ENCODE results near the gene RAB12. TPM values are rescaled to one million over a fixed set of nuclear protein-coding genes. Genes with fewer than 3 reads are reported as not detected.
"Not testable (repeated sequence)": the region's sequence is repeated elsewhere in the genome, so short reads cannot be mapped to it uniquely, and the experiment has no call there.

RAB12 gene
- total RNA-seq, 2 experiments from 2014 or later, result 11.8 to 13.7 TPM

GRCh38 chr18:8635087-8635486 lies 25.9 kb downstream of the RAB12 start:
- ChIA-PET POLR2A (no interaction called here), CTCF (no interaction called here)

DNA sequence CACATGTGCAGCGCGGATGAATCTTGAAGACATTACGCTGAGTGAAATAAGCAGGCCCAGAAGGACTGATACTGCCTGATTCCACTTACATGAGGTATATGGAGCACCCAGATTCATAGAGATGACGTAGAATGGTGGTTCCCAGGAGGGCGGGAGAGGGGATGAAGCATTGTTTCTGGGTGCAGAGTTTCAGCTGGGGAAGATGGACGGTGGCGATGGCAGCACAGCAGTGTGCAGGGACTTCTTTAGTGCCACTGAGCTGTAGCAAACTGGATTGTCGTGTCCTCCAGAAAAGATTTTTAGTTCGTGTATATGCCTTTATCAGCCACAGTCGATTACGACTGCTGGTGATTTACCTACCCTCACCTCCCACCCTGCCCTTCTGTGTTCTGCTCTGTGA lies 30.5 kb downstream of the RAB12 start:
- CTCF ChIA-PET, result interaction anchor here (0.6 to 1.2 kb wide), 3 partner anchors 15 to 405 kb away, joined by 3 read pairs; no protein-coding TSS in a partner anchor
- POLR2A ChIA-PET, result no interaction called here

DNA sequence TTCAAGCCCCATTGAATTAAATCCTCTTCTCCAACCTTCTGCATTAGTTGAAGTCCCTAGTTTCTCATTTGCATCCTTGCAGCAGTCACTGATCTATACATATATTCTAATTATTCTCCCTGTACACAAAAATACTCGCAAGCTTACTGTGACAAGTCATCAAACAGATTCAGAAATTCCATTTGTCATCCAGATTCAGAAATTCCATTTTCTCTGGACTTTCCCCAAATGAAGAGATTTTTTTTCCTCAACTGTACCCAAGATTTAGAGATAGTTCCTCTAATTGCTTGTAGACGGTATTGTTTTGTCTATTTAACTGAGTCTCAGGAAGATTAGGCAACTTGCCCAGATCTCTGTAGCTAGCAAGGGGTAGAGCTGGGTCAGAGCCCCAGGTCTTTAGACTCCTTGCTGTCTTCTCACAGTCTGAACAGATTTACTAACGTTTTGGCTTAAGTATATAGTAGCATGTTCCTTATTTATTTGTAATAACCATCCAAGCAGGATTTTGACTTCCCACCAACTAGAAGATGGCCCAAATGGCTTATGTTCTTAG lies 34.2 kb downstream of the RAB12 start:
- POLR2A ChIA-PET, result no interaction called here
- CTCF ChIA-PET, result no interaction called here

- CTCF ChIA-PET, POLR2A ChIA-PET: not testable (repeated sequence)
Measured at GRCh38 chr18:8647359-8647758, 38.1 kb downstream of the RAB12 start.

DNA sequence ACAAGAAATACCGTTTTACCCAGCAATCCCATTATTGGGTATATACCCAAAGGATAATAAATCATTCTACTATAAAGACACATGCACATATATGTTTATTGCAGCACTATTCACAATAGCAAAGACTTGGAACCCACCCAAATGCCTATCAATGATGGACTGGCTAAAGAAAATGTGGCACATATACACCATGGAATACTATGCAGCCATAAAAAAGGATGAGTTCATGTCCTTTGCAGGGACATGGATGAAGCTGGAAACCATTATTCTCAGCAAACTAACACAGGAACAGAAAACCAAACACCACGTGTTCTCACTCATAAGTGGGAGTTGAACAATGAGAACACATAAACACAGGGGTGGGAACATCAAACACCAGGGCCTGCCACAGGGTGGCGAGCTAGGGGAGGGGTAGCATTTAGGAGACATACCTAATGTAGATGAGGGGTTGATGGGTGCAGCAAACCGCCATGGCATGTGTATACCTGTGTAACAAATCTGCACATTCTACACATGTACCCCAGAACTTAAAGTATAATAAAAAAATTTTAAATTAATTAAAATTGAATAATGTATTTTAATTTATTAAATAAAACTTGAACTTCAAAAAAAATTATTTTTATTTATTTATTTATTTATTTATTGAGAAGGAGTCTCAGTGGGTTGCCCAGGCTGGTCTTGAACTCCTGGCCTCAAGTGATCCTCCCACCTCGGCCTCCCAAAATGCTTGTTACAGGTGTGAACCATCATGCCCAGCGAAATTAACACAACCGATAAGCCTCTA lies 42.4 kb downstream of the RAB12 start:
- CTCF ChIA-PET, result interaction anchor here (0.6 to 1.4 kb wide), 3 partner anchors 9 to 336 kb away, joined by 3 to 5 read pairs (median 3); no protein-coding TSS in a partner anchor
- POLR2A ChIA-PET, result not testable (repeated sequence)

GRCh38 chr18:8654503-8655451 lies 45.5 kb downstream of the RAB12 start:
- CTCF ChIA-PET, result interaction anchor here (1.0 to 1.4 kb wide), 2 partner anchors 42 to 46 kb away, joined by 3 read pairs; partner anchors contain the start of gene RAB12
- POLR2A ChIA-PET, result no interaction called here

DNA sequence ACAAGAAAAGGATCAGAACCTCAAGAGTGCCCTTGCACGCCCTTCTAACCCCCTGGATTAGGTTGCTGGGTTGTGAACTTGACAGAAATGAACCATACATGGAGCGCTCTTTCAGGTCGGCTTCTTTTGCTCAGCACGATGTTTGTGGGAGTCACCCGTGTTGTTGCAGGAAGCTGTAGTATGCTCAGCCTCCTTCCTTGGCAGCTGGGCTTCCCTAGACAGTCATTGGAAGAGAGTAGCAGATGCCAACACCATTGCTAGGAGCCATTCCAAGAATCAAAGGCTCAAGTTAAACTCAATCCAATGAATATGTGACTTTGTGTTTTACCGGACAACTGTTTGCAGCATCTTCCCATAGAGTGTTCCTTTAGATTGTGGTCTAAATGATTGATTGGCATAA lies 47.0 kb downstream of the RAB12 start:
- CTCF ChIA-PET, result interaction anchor here (0.7 to 0.9 kb wide), 2 partner anchors 10 to 16 kb away, joined by 3 read pairs; no protein-coding TSS in a partner anchor
- POLR2A ChIA-PET, result no interaction called here

- ChIA-PET CTCF (no interaction called here), POLR2A (no interaction called here)
Measured at GRCh38 chr18:8657050-8657820, 48.0 kb downstream of the RAB12 start.

DNA sequence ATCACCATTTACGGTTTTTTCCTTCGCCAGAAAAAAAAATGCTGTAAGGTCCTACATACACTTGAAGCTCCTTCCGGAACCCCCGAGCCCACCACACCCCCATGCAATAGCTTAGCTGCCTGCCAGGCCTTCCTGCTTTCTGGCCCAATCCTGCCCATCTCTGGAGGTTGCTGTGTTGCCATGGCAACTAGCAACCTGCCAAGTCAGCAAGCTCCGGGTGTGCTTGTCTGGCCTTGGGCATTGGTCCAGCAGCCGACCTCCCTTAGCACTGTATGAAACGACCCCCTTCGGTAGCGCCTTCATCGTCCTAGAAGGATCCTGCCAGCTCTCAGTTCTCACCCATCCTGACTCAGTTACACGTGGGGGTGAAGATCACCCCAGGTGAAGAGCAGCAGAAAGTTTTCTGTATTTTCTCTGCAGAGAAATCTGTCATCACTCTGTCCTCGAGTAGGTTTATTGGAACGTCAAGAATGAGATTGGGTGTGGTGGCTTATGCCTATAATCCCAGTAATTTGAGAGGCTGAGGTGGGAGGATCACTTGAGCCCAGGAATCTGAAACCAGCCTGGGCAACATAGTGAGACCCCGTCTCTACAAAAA lies 48.7 kb downstream of the RAB12 start:
- ChIA-PET POLR2A (no interaction called here), CTCF (no interaction called here)

DNA sequence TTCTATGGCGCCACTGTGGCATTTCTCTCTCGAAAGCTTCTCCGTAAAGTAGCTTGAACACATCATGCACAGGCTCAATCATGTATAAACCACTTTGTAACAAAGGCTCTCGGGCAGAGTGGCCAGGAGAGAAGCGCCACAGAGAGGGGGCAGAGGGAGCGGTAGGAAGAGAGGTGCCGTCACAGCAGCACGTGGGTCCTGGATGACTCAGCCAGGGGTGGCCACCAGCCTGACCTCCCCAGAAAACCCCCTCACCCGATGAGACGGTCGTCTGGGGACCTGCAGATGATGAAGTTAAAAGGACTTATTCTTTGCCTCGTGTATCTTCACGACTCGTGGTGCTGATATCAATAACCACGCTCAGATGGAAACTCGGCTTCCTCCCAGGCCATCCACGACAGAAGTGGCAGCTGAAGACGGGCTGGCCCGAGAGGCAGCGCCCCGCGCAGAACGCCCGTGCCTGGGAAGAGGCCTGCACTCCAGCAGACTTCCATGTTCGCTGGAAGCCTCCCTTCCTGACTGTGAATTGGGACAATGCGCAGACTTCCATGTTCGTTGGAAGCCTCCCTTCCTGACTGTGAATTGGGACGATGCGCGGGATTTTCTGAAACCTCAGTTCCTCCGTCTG lies 49.7 kb downstream of the RAB12 start:
- ChIA-PET CTCF (interaction anchor here (0.7 kb wide), 1 partner anchor 103 kb away, joined by 3 read pairs; no protein-coding TSS in a partner anchor), POLR2A (no interaction called here)

DNA sequence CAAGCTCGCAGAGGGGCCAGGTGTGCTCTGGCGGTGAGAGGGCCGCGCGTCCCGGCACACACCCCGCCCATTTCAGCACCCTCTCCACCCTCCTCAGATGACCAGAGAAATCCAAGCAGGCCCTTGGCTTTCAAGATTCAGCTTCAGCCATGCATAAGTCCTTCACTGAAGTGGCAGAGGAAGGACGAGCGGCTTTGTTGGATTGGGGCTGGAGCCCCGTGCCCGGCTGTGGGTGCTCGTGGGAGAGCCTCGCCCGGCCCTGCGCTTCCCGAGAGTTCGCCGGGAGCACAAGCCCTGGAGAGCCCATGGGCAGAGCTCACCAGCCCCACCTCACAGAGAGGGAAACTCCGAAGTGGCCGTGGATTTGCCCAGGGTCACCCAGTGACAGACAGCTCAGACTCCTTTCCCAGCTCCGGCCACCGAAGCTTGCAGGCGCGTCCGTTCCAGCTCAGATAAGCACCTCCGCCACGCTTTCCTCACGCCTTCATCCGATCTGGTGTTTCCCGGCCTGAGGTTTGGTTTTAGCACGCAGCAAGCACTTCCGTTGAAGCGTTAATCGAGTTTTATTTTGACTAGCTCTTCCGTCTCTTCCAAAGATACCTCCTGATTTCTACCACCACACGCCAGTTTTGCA lies 50.5 kb downstream of the RAB12 start:
- POLR2A ChIA-PET, result no interaction called here

DNA sequence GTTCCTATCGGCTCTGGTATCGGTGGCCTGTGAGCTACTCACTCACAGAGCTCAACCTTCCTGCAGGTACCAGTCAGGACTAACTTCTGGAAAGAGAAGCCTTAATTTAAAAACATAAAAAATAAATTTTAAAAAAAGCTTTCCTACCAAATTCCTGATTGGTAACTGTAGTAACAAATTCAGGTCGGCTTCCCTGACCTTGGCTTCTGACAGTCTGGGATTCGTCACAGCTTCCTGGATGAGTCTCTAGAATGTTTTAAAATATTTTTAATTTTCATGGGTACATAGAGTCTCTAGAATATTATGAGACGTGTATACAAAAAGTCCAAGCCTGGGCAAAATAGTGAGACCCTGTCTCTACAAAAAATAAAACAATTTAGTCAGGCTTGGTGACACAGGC lies 51.1 kb downstream of the RAB12 start:
- POLR2A ChIA-PET, result no interaction called here
- CTCF ChIA-PET, result interaction anchor here (0.9 to 1.3 kb wide), 2 partner anchors 8 to 328 kb away, joined by 3 to 4 read pairs; no protein-coding TSS in a partner anchor

More for the DNA sequence above, 50.5 kb downstream of the RAB12 start:
- CTCF ChIA-PET, result no interaction called here

GRCh38 chr18:8661754-8662559 lies 52.7 kb downstream of the RAB12 start:
- POLR2A ChIA-PET, result no interaction called here
- CTCF ChIA-PET, result interaction anchor here (0.6 to 1.3 kb wide), 2 partner anchors 326 to 1151 kb away, joined by 3 to 4 read pairs; no protein-coding TSS in a partner anchor

DNA sequence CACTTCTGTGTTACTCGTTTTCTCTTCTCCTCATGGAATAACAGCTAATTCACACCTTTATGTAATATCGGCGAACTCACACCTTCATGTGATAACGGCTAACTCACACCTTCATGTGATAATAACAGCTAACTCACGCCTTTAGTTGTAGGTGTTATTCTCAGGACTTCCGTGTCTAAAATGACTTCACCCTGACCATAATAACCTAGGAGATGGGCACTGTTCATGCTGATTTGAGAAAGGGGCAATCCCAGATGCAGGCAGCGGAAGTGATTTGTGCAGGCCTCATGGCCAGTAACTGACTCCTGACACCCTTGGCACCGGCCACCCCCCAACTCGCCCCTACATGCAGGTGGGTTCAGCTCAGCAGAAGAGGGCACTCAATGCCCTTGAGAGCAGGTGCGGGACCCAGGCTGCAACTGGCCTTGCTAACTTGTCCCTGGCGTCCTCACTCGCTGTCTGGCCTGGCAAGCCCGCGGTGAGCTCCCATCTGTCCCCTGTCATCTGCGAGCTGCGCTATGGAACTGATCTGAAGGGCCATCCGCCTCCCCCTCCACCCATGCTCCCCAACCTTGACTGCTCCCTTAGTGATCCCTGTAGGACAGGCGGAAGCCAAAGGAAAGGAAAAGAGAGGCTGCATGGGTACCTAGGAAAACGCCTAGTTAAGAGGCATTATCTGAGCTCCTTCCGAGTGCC lies 53.5 kb downstream of the RAB12 start:
- POLR2A ChIA-PET, result no interaction called here
- CTCF ChIA-PET, result no interaction called here

- POLR2A ChIA-PET, result no interaction called here
- CTCF ChIA-PET, result interaction anchor here (0.7 kb wide), 1 partner anchor 29 kb away, joined by 3 read pairs; no protein-coding TSS in a partner anchor
Measured at GRCh38 chr18:8667846-8668245, 58.6 kb downstream of the RAB12 start.

DNA sequence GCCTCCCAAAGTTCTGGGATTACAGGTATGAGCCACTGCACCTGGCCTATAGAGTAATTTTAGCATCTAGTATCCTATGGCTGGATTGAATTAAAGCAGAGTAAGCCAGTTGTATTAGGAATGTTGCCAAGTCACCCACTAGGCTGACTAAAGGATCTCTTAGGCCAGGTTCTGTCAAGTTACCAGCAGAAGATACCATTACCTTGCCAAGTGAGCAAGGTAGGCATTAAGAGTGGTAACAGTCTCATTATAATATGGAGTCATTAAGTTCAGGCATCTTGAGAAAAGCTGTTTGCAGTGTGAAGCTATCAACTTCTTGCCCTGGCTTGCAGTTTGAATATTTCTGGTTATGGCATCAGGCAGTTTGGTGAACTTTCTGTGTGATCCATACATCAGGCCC lies 59.1 kb downstream of the RAB12 start:
- POLR2A ChIA-PET, result no interaction called here
- CTCF ChIA-PET, result interaction anchor here (0.7 kb wide), 1 partner anchor 29 kb away, joined by 3 read pairs; no protein-coding TSS in a partner anchor

DNA sequence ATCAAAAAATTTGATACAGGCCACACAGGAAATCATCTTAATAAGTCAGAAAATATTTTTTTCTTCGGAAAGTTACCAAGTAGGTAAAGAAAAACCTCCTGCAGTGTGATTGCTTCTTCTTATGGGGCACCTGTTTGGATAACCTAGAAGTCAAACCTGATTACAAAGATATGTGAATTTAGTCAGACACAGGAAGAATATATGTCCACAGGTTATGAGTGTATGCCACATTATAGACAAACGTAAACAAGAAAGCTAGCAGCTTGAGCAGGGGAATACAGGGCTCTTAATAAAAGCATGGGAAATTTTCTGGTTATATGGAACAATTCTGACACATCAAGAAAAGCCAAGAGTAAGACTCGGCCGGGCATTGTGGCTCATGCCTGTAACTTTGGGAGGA lies 60.3 kb downstream of the RAB12 start:
- POLR2A ChIA-PET, result no interaction called here
- CTCF ChIA-PET, result no interaction called here
